ENCODE measurements around the gene TUBA4B. TPM values are rescaled to one million over a fixed set of nuclear protein-coding genes. Genes with fewer than 3 reads are reported as not detected.
A peak's percentile ranks its signal among the peaks of the same experiment; 100 is the strongest.
"Not testable (repeated sequence)": the region's sequence is repeated elsewhere in the genome, so short reads cannot be mapped to it uniquely, and the experiment has no call there.

The TUBA4B gene
- polyA plus RNA-seq, 6 donors from 2014 or later, result not detected

DNA sequence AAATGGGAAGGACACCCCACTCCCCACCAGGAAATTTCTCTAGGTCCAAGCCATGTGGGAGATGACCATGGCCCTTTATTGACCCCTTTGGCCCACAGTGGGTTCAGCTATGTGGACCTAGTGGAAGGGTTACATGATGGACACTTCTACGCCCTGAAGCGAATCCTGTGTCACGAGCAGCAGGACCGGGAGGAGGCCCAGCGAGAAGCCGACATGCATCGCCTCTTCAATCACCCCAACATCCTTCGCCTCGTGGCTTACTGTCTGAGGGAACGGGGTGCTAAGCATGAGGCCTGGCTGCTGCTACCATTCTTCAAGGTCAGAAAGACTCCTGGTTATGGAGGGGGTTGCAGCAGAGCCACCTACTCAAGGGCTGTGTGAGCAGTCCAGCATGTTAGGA, 6.5 kb upstream of the TUBA4B start:
- H3K4me3 Mint-ChIP-seq, result peak overlapping the region; percentile 51 to 95 (median 84)
- H3K27me3 Mint-ChIP-seq, result no peaks in the 10 kb centered on the region
- peak overlapping the region in 4 of 6 donors; percentile 70 to 93 (median 82) for H3K27ac Mint-ChIP-seq

GRCh38 chr2:219247678-219248642, 5.1 kb upstream of the TUBA4B start:
- H3K4me1 Mint-ChIP-seq, result peaks cover 55 to 93% (median 78%) of the 10 kb centered on the region in 3 donors
- H3K4me3 Mint-ChIP-seq, result peak overlapping the region; percentile 62 to 95 (median 90)
- DNase-seq (peak; percentile 55), ATAC-seq (ENCODE audit: low read depth in 2 of 2) (peak; percentile 49 to 57)
- no peaks in the 10 kb centered on the region for H3K27me3 Mint-ChIP-seq
- peak overlapping the region; percentile 63 to 94 (median 90) for H3K27ac Mint-ChIP-seq
- no peaks in the 10 kb centered on the region for H3K9me3 Mint-ChIP-seq
- H3K36me3 Mint-ChIP-seq, result peaks cover 0 to 7% of the 10 kb centered on the region in 2 donors

More for the DNA sequence above, 6.5 kb upstream of the TUBA4B start:
- DNase-seq (no peak), ATAC-seq (ENCODE audit: low read depth in 2 of 2) (no peak)
- Mint-ChIP-seq H3K4me1 (peaks cover 45 to 83% (median 66%) of the 10 kb centered on the region in 3 donors), H3K36me3 (peaks cover 0 to 7% of the 10 kb centered on the region in 2 donors), H3K9me3 (no peaks in the 10 kb centered on the region)

- peaks cover 0 to 7% of the 10 kb centered on the region in 2 donors for H3K36me3 Mint-ChIP-seq
- H3K27ac Mint-ChIP-seq, result peak overlapping the region in 5 of 6 donors; percentile 93 to 94 (median 94)
- H3K4me1 Mint-ChIP-seq, result peaks cover 52 to 85% (median 77%) of the 10 kb centered on the region in 3 donors
- ATAC-seq (ENCODE audit: low read depth in 2 of 2) (no peak), DNase-seq (no peak)
- no peaks in the 10 kb centered on the region for H3K27me3 Mint-ChIP-seq
- no peaks in the 10 kb centered on the region for H3K9me3 Mint-ChIP-seq
- peak overlapping the region; percentile 78 to 95 (median 91) for H3K4me3 Mint-ChIP-seq
Observed at GRCh38 chr2:219248845-219249202, 4.2 kb upstream of the TUBA4B start.

GRCh38 chr2:219249203-219249980, 3.7 kb upstream of the TUBA4B start:
- H3K4me1 Mint-ChIP-seq, result peaks cover 52 to 81% (median 77%) of the 10 kb centered on the region in 3 donors
- H3K9me3 Mint-ChIP-seq, result no peaks in the 10 kb centered on the region
- DNase-seq, result peak; percentile 40
- H3K27me3 Mint-ChIP-seq, result no peaks in the 10 kb centered on the region
- peak overlapping the region; percentile 78 to 95 (median 91) for H3K4me3 Mint-ChIP-seq
- H3K36me3 Mint-ChIP-seq, result peaks cover 0 to 7% of the 10 kb centered on the region in 2 donors
- ATAC-seq (ENCODE audit: low read depth in 2 of 2), result no peak
- H3K27ac Mint-ChIP-seq, result peak overlapping the region; percentile 93 to 95 (median 94)

- no peaks in the 10 kb centered on the region for H3K9me3 Mint-ChIP-seq
- H3K36me3 Mint-ChIP-seq, result peaks cover 0 to 7% of the 10 kb centered on the region in 2 donors
- no peaks in the 10 kb centered on the region for H3K27me3 Mint-ChIP-seq
- ATAC-seq (ENCODE audit: low read depth in 2 of 2), result no peak
- peak overlapping the region in 5 of 6 donors; percentile 59 to 94 (median 93) for H3K27ac Mint-ChIP-seq
- DNase-seq, result no peak
- H3K4me1 Mint-ChIP-seq, result peaks cover 57 to 84% (median 79%) of the 10 kb centered on the region in 3 donors
- peak overlapping the region; percentile 78 to 95 (median 91) for H3K4me3 Mint-ChIP-seq
Observed at GRCh38 chr2:219250049-219250781, 2.8 kb upstream of the TUBA4B start.

- no peak for ATAC-seq (ENCODE audit: low read depth in 2 of 2)
- Mint-ChIP-seq H3K27me3 (no peaks in the 10 kb centered on the region), H3K4me1 (peaks cover 60 to 75% (median 74%) of the 10 kb centered on the region in 3 donors), H3K9me3 (no peaks in the 10 kb centered on the region), H3K36me3 (peaks cover 0 to 7% of the 10 kb centered on the region in 2 donors), H3K27ac (peak overlapping the region in 4 of 6 donors; percentile 12 to 97 (median 84)), H3K4me3 (peak overlapping the region; percentile 78 to 95 (median 90))
- DNase-seq, result no peak
Observed at GRCh38 chr2:219251656-219252055, 1.4 kb upstream of the TUBA4B start.

DNA sequence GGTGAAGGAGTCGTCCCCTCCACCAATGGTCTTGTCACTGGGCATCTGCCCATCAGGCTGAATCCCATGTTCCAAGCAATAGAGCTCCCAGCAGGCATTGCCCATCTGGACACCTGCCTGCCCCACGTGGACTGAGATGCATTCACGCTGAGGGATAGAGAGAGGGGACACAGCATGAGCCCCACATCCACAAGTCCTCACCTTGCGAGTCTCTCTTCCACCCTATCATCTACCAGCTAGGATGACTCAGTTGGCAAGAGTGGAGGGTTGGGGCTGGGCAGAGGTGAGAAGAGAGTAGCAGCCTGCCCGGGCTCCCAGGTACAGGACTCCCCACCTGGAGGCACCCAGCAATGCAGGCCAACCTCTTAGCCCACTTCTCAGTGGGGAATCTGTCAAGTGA, 959 bp upstream of the TUBA4B start:
- ATAC-seq (ENCODE audit: low read depth in 2 of 2) (no peak), DNase-seq (no peak)
- H3K36me3 Mint-ChIP-seq, result peaks cover 0 to 7% of the 10 kb centered on the region in 2 donors

GRCh38 chr2:219252570-219252899, 508 bp upstream of the TUBA4B start:
- peaks cover 0 to 7% of the 10 kb centered on the region in 2 donors for H3K36me3 Mint-ChIP-seq
- peaks cover 58 to 66% (median 66%) of the 10 kb centered on the region in 3 donors for H3K4me1 Mint-ChIP-seq
- no peak for DNase-seq
- peak overlapping the region; percentile 78 to 95 (median 90) for H3K4me3 Mint-ChIP-seq
- peak overlapping the region; percentile 74 to 97 (median 88) for H3K27ac Mint-ChIP-seq
- ATAC-seq (ENCODE audit: low read depth in 2 of 2), result no peak
- H3K9me3 Mint-ChIP-seq, result no peaks in the 10 kb centered on the region
- H3K27me3 Mint-ChIP-seq, result no peaks in the 10 kb centered on the region

More for the DNA sequence above, 959 bp upstream of the TUBA4B start:
- Mint-ChIP-seq H3K4me1 (peaks cover 60 to 71% (median 70%) of the 10 kb centered on the region in 3 donors), H3K4me3 (peak overlapping the region; percentile 78 to 95 (median 90)), H3K9me3 (no peaks in the 10 kb centered on the region), H3K27me3 (no peaks in the 10 kb centered on the region), H3K27ac (peak overlapping the region in 4 of 6 donors; percentile 12 to 97 (median 84))

DNA sequence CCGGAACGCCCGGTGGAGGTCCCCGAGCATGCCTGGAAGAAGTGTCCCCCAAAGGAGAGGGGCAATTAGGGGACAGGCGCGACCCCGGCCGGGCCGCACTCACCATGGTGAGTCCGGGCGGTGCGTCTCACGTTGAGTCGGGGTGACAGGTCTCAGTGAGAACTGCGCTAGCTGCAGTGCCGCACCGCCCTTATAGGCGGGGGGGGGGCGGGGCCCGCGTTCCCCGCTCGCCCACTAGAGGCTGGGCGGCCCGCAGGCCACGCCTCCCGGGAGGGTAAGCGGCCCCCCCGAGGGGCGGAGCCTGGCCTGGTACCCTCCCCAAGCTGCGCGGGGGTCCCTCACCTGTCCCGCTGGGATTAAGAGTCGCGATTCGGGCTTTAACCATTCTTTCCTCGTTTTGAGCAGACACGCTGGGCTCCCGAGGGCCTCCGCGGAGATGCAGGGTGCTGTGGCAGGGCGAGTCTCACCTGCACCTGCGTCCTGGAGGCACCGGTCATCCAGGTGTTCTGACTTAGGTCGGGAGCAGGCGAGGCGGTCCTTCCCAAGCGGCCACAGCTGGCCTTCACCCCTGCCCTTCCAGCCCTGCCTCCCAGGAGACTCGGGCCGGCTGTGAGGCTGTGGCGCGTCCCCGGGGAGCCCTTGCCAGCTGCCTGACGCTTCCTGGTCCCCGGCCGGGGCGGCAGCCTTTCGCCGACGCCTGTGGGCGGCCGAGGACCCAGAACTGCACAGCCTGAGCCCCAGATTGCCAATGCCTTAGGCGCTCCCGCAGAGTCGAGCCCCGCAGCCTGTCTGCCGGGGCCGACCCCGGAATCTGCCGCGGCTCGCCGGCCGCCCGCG, 928 bp downstream of the TUBA4B start, which contains the start of gene TUBA4A:
Gene TUBA4A, minus strand, starts transcription at position 166 of the 837 bp plus-strand sequence. Its CDS starts 60 bp downstream, at position 106.
- no peaks in the 10 kb centered on the region for H3K27me3 Mint-ChIP-seq
- peaks cover 43 to 52% (median 51%) of the 10 kb centered on the region in 3 donors for H3K4me1 Mint-ChIP-seq
- H3K27ac Mint-ChIP-seq, result peak within 1 kb of the TSS; percentile 85 to 97 (median 94)
- H3K4me3 Mint-ChIP-seq, result peak within 1 kb of the TSS; percentile 78 to 95 (median 90)
- peaks cover 0 to 7% of the 10 kb centered on the region in 2 donors for H3K36me3 Mint-ChIP-seq
- H3K9me3 Mint-ChIP-seq, result no peaks in the 10 kb centered on the region
- DNase-seq, result peak; percentile 88
- peak; percentile 78 to 79 for ATAC-seq (ENCODE audit: low read depth in 2 of 2)

- Mint-ChIP-seq H3K36me3 (peaks cover 0 to 7% of the 10 kb centered on the region in 2 donors), H3K27ac (peak overlapping the region; percentile 85 to 97 (median 91)), H3K4me1 (peaks cover 36 to 45% (median 44%) of the 10 kb centered on the region in 3 donors), H3K27me3 (no peaks in the 10 kb centered on the region), H3K9me3 (no peaks in the 10 kb centered on the region), H3K4me3 (peak overlapping the region; percentile 78 to 95 (median 90))
- peak; percentile 47 for ATAC-seq (ENCODE audit: low read depth in 2 of 2)
- DNase-seq, result peak; percentile 67
Observed at GRCh38 chr2:219254590-219255201, 1.7 kb downstream of the TUBA4B start.

GRCh38 chr2:219258942-219259341, 5.9 kb downstream of the TUBA4B start:
- H3K36me3 Mint-ChIP-seq; DNase-seq; H3K9me3 Mint-ChIP-seq; H3K27ac Mint-ChIP-seq; ATAC-seq (ENCODE audit: low read depth in 2 of 2); H3K27me3 Mint-ChIP-seq; H3K4me3 Mint-ChIP-seq: not testable (repeated sequence)
- H3K4me1 Mint-ChIP-seq, result peaks cover 7 to 12% (median 8%) of the 10 kb centered on the region in 3 donors

Measured in naive B cell (primary cell).